ENCODE data around the gene ERICH6B. TPM values are rescaled to one million over a fixed set of nuclear protein-coding genes. Genes with fewer than 3 reads are reported as not detected.

Gene ERICH6B
- total and polyA plus RNA-seq, 2 experiments from 2014 or later: 0.52 TPM; not detected in 1

DNA sequence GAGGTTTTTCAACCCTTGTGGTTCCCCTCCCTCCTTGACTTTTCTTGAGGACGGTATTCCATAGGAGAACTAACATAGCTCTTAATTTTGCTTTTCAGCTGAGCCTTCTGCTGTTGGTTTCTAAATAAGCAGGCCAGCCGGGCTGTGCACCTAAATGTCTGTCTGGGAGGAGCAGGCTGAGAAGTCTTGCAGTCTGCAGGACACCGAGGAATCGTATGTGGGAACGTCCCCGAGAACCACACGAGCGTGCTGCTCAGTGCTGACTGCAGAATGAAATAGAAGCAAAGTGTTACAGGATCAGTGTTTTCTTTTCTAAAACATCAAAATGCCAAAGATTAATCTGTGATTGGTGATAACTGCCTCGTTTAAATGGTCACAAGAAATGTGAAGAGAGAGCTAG lies 80.9 kb downstream of the ERICH6B start:
- no peaks in the 10 kb centered on the region for H3K36me3 ChIP-seq (replicated peaks; ENCODE audit: insufficient read depth, low read depth)
- TF ChIP-seq EZH2phosphoT487 (IDR thresholded peaks at IDR 0.05; ENCODE audit: low read depth, severe bottlenecking, unreplicated experiment) (no peak), EZH2 (IDR thresholded peaks at IDR 0.05; ENCODE audit: borderline replicate concordance) (no peak)
- TF ChIP-seq, protein P1, sequence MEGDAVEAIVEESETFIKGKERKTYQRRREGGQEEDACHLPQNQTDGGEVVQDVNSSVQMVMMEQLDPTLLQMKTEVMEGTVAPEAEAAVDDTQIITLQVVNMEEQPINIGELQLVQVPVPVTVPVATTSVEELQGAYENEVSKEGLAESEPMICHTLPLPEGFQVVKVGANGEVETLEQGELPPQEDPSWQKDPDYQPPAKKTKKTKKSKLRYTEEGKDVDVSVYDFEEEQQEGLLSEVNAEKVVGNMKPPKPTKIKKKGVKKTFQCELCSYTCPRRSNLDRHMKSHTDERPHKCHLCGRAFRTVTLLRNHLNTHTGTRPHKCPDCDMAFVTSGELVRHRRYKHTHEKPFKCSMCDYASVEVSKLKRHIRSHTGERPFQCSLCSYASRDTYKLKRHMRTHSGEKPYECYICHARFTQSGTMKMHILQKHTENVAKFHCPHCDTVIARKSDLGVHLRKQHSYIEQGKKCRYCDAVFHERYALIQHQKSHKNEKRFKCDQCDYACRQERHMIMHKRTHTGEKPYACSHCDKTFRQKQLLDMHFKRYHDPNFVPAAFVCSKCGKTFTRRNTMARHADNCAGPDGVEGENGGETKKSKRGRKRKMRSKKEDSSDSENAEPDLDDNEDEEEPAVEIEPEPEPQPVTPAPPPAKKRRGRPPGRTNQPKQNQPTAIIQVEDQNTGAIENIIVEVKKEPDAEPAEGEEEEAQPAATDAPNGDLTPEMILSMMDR (IDR thresholded peaks at IDR 0.05; ENCODE audit: poor library complexity): no peak
- no peak for DNase-seq (ENCODE audit: low spot score)

DNA sequence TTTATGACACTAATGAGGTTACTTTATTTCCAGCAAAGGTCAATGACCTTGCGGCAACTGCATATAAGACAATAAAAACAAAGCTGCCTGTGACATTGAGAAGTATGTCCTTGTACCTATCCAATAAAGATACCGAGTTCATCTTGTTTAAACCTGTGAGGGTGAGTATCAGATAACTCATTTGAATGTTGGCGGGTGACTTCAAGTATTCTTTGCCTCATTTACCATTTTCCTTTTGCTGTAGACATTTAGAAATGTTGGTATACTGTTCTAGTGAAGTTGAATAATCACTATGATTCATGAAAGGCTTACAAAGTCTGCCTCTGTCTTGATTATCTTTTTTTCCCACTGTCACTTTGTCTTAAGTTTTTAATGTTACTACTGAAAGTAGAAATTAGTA lies 85.8 kb downstream of the ERICH6B start:
- Histone ChIP-seq H3K27ac (peak overlapping the region; percentile 79), H3K4me2 (no peak overlapping the region), H3K36me3 (replicated peaks; ENCODE audit: insufficient read depth, low read depth) (no peaks in the 10 kb centered on the region), H3K27me3 (no peaks in the 10 kb centered on the region), H3K4me1 (ENCODE audit: insufficient read depth) (peaks cover 29% of the 10 kb centered on the region), H4K20me1 (ENCODE audit: insufficient read depth, poor library complexity, severe bottlenecking) (no peaks in the 10 kb centered on the region), H3K4me3 (no peak overlapping the region), H3K9me2 (replicated peaks; ENCODE audit: insufficient read depth) (no peaks in the 10 kb centered on the region), H3K79me2 (peaks cover 4% of the 10 kb centered on the region), H2AFZ (no peak overlapping the region), H3K9me3 (ENCODE audit: low read depth) (no peaks in the 10 kb centered on the region)
- 84% methylated on average over 3 of the region's 3 CpGs for WGBS (ENCODE audit: low lambda C conversion rate, missing lambda C conversion rate)
- TF ChIP-seq EZH2 (IDR thresholded peaks at IDR 0.05; ENCODE audit: borderline replicate concordance): no peak
- TF ChIP-seq EZH2phosphoT487 (IDR thresholded peaks at IDR 0.05; ENCODE audit: low read depth, severe bottlenecking, unreplicated experiment): no peak
- TF ChIP-seq, protein P1 (IDR thresholded peaks at IDR 0.05; ENCODE audit: poor library complexity): no peak
- no peak for DNase-seq (ENCODE audit: low spot score)

More for the DNA sequence above, 80.9 kb downstream of the ERICH6B start:
- Histone ChIP-seq H3K79me2 (no peaks in the 10 kb centered on the region), H4K20me1 (ENCODE audit: insufficient read depth, poor library complexity, severe bottlenecking) (no peaks in the 10 kb centered on the region), H3K4me1 (ENCODE audit: insufficient read depth) (peaks cover 2% of the 10 kb centered on the region), H3K9me2 (replicated peaks; ENCODE audit: insufficient read depth) (no peaks in the 10 kb centered on the region), H3K9me3 (ENCODE audit: low read depth) (no peaks in the 10 kb centered on the region), H3K27me3 (no peaks in the 10 kb centered on the region), H3K27ac (no peak overlapping the region), H3K4me3 (no peak overlapping the region), H2AFZ (no peak overlapping the region), H3K4me2 (no peak overlapping the region)
- WGBS (ENCODE audit: low lambda C conversion rate, missing lambda C conversion rate): 89% methylated on average over 9 of the region's 9 CpGs

DNA sequence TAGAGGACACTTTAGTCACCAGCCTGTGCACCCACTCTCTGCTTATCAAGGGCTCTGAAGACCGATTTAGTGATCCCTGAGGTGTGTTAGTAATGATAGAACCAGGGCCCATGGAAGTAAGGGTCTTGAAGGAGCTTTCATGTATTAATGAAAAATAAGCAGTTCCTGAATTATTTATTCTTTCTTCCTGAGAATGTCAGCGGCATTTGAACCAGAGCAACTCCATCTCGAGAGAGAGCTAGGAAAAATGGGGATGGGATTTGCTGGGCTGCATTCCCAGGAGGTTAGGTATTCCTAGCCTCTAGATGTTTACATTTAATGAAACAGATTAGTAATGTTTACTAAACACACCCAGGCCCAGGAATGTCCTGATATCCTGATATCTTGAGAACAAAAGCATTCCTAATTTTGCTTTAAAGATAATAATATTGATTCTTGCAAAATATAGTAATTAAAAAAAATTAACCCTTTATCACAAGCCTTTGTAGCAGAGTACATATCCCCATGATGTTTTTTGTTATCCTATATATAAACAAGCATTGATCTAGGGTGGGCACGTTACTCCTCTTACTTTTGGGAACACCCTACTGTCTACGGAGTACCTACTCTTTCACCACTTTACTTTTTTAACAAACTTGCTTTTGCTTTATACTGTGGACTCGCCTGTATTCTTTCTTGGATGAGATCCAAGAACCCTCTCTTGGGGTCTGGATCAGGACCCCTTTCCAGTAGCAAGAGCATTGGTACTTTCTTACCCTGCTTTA lies 87.7 kb downstream of the ERICH6B start:
- WGBS (ENCODE audit: low lambda C conversion rate, missing lambda C conversion rate): 36% methylated on average over 6 of the region's 6 CpGs
- Histone ChIP-seq H3K9me3 (ENCODE audit: low read depth) (no peaks in the 10 kb centered on the region), H3K27me3 (no peaks in the 10 kb centered on the region), H2AFZ (no peak overlapping the region), H3K4me2 (peak overlapping the region; percentile 49), H3K4me3 (no peak overlapping the region), H4K20me1 (ENCODE audit: insufficient read depth, poor library complexity, severe bottlenecking) (no peaks in the 10 kb centered on the region), H3K79me2 (peaks cover 4% of the 10 kb centered on the region), H3K9me2 (replicated peaks; ENCODE audit: insufficient read depth) (no peaks in the 10 kb centered on the region), H3K4me1 (ENCODE audit: insufficient read depth) (peaks cover 29% of the 10 kb centered on the region), H3K36me3 (replicated peaks; ENCODE audit: insufficient read depth, low read depth) (no peaks in the 10 kb centered on the region), H3K27ac (peak overlapping the region; percentile 90)
- DNase-seq (ENCODE audit: low spot score): peak; percentile 42
- TF ChIP-seq, protein P1 (IDR thresholded peaks at IDR 0.05; ENCODE audit: poor library complexity): no peak
- TF ChIP-seq EZH2 (IDR thresholded peaks at IDR 0.05; ENCODE audit: borderline replicate concordance): no peak
- TF ChIP-seq EZH2phosphoT487 (IDR thresholded peaks at IDR 0.05; ENCODE audit: low read depth, severe bottlenecking, unreplicated experiment): no peak
